ENCODE results near the gene TBL3. TPM values are rescaled to one million over a fixed set of nuclear protein-coding genes. Genes with fewer than 3 reads are reported as not detected.

Gene TBL3
- total RNA-seq, 6 experiments from 2014 or later: 15.8 to 42.4 (median 18.1) TPM

DNA sequence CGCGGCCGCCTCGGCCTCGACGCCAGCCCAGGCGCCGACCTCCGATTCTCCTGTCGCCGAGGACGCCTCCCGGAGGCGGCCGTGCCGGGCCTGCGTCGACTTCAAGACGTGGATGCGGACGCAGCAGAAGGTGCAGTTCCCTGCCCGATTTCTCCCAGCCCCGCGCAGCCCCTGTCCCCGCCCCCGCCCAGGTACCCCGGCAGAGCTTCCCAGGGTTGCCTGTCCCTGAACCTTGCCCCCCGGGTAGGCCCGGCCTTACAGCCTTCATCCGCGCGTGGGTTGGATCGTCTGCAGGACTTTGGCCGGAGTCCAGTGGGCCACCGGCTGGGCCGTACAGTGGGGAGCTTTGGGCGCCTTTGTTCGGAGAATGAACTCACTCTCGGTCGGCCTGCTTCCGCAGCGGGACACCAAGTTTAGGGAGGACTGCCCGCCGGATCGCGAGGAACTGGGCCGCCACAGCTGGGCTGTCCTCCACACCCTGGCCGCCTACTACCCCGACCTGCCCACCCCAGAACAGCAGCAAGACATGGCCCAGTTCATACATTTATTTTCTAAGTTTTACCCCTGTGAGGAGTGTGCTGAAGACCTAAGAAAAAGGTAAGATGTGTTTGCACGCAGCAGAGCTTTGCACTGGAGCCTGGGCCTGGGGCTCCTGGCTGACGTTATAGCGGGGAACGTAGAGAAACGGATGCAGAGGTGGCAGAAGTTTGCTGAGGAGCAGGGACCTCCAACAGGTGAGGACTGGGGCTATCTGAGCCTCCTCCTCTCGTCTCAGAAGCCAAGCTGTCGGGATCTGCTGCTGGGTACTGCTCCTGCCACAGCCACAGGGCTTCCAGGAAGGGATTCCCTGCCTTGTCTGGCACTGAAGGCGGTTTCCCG is 12.7 kb downstream of the TBL3 start:
- Histone ChIP-seq H3K36me3 (peaks cover 0 to 13% (median 0%) of the 10 kb centered on the region in 4 donors), H3K4me1 (peaks cover 0 to 18% (median 8%) of the 10 kb centered on the region in 4 donors), H3K27me3 (no peaks in the 10 kb centered on the region), H3K27ac (peak overlapping the region; percentile 72 to 79 (median 78)), H3K4me3 (peak overlapping the region; percentile 75 to 98 (median 91)), H3K9me3 (no peaks in the 10 kb centered on the region)
- peak; percentile 4 to 41 (median 28) for ATAC-seq
- peak; percentile 69 to 79 (median 78) for DNase-seq
- WGBS (ENCODE audit: insufficient coverage, low coverage, low lambda C conversion rate, missing lambda C conversion rate): 4% methylated on average over 24 of the region's 58 CpGs
- TF ChIP-seq, protein P1, sequence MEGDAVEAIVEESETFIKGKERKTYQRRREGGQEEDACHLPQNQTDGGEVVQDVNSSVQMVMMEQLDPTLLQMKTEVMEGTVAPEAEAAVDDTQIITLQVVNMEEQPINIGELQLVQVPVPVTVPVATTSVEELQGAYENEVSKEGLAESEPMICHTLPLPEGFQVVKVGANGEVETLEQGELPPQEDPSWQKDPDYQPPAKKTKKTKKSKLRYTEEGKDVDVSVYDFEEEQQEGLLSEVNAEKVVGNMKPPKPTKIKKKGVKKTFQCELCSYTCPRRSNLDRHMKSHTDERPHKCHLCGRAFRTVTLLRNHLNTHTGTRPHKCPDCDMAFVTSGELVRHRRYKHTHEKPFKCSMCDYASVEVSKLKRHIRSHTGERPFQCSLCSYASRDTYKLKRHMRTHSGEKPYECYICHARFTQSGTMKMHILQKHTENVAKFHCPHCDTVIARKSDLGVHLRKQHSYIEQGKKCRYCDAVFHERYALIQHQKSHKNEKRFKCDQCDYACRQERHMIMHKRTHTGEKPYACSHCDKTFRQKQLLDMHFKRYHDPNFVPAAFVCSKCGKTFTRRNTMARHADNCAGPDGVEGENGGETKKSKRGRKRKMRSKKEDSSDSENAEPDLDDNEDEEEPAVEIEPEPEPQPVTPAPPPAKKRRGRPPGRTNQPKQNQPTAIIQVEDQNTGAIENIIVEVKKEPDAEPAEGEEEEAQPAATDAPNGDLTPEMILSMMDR (IDR thresholded peaks at IDR 0.05): no peak
- no peak for TF ChIP-seq POLR2A (IDR thresholded peaks at IDR 0.05)
- intact Hi-C loops (cut with DNase I): no loop called here

DNA sequence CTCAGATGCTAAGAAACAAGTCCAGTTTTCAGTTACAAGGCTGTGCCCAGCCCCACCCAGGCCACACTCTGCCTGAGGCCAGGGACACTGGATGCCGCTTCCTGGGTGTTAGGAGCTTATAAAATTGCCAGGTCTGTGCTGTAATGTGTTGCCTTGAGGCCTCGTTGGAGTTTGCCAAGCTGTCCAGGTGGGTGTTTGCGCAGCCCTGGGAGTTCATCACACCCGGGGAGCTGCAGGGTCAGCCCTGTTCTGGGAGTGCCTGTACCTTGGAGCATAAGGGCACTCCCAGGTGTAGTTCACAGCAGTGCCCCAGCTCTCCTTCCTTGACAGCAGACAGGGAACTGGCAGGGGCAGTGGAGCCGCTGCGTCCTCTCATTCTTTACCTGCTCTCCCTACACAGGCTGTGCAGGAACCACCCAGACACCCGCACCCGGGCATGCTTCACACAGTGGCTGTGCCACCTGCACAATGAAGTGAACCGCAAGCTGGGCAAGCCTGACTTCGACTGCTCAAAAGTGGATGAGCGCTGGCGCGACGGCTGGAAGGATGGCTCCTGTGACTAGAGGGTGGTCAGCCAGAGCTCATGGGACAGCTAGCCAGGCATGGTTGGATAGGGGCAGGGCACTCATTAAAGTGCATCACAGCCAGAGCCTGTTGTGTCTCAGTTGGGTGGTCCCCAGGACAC is 13.8 kb downstream of the TBL3 start:
- peaks cover 0 to 3% of the 10 kb centered on the region in 2 donors for H3K27me3 ChIP-seq
- no CpG with 5 or more reads among the region's 14 CpGs for WGBS (ENCODE audit: insufficient coverage, low coverage, low lambda C conversion rate, missing lambda C conversion rate)
- DNase-seq: no peak
- peaks cover 0 to 13% (median 0%) of the 10 kb centered on the region in 4 donors for H3K36me3 ChIP-seq
- peaks cover 0 to 18% (median 10%) of the 10 kb centered on the region in 4 donors for H3K4me1 ChIP-seq
- peak overlapping the region in 1 of 3 donors; percentile 75 for H3K4me3 ChIP-seq
- TF ChIP-seq, protein P1 (IDR thresholded peaks at IDR 0.05): no peak
- no peak for TF ChIP-seq POLR2A (IDR thresholded peaks at IDR 0.05)
- no peaks in the 10 kb centered on the region for H3K9me3 ChIP-seq
- no peak overlapping the region for H3K27ac ChIP-seq
- ATAC-seq: no peak
- intact Hi-C loops (cut with DNase I): no loop called here

GRCh38 chr16:1987198-1987597 is 15.3 kb downstream of the TBL3 start:
- Histone ChIP-seq H3K4me1 (peaks cover 0 to 23% (median 13%) of the 10 kb centered on the region in 4 donors), H3K4me3 (no peak overlapping the region), H3K27me3 (peaks cover 0 to 7% of the 10 kb centered on the region in 2 donors), H3K9me3 (no peaks in the 10 kb centered on the region), H3K27ac (no peak overlapping the region), H3K36me3 (peaks cover 0 to 13% (median 0%) of the 10 kb centered on the region in 4 donors)
- intact Hi-C loops (cut with DNase I): no loop called here
- ATAC-seq (no peak), DNase-seq (no peak)
- 89% methylated on average over 6 of the region's 10 CpGs for WGBS (ENCODE audit: insufficient coverage, low coverage, low lambda C conversion rate, missing lambda C conversion rate)
- TF ChIP-seq, protein P1 (IDR thresholded peaks at IDR 0.05): no peak
- TF ChIP-seq POLR2A (IDR thresholded peaks at IDR 0.05): no peak

GRCh38 chr16:1989209-1990100 is 17.6 kb downstream of the TBL3 start, which contains the start of gene SYNGR3:
TSS of gene SYNGR3 (plus strand) at chr16:1989970. CDS start at chr16:1990103, 133 bp downstream.
- DNase-seq: peak in 1 of 3 donors; percentile 26
- ATAC-seq: no peak
- Histone ChIP-seq H3K27ac (no peak within 1 kb of the TSS), H3K36me3 (peaks cover 0 to 13% (median 0%) of the 10 kb centered on the region in 4 donors), H3K9me3 (no peaks in the 10 kb centered on the region), H3K4me1 (peaks cover 0 to 25% (median 8%) of the 10 kb centered on the region in 4 donors), H3K4me3 (no peak within 1 kb of the TSS), H3K27me3 (peaks cover 0 to 7% of the 10 kb centered on the region in 2 donors)
- no peak for TF ChIP-seq POLR2A (IDR thresholded peaks at IDR 0.05)
- TF ChIP-seq, protein P1 (IDR thresholded peaks at IDR 0.05): no peak
- 8% methylated on average over 8 of the region's 67 CpGs for WGBS (ENCODE audit: insufficient coverage, low coverage, low lambda C conversion rate, missing lambda C conversion rate)
- intact Hi-C loops (cut with DNase I): no loop called here

All from right lobe of liver (tissue), 6 donors.